Neutrophil (primary cell): ENCODE data around the gene DSN1.

ENCODE experiments used
- H3K27ac ChIP-seq: fragments of 200-600 bp; sonication (generic); 2 replicates; pipeline ENCODE4 v1.5.1; 2016; ENCODE audit warnings: mild to moderate bottlenecking, moderate library complexity
- H3K27me3 ChIP-seq: fragments of 200-600 bp; sonication (generic); 2 replicates; pipeline ENCODE4 v1.6.0; 2016; ENCODE audit warnings: mild to moderate bottlenecking
- H3K36me3 ChIP-seq: fragments of 200-600 bp; sonication (generic); 2 replicates; pipeline ENCODE4 v1.5.1; 2017
- H3K4me1 ChIP-seq, 2 experiments: fragments of 200-600 bp in 1 of 2; sonication (generic) in 1 of 2; 1 replicate in 1 of 2; 2 replicates in 1 of 2; pipeline versions ENCODE4 v1.5.1 to v1.6.1; 2013 to 2016; ENCODE audit warnings: low read depth in 1 of 2, low read length in 1 of 2, mild to moderate bottlenecking in 1 of 2, moderate library complexity in 1 of 2; ENCODE audit not compliant: control insufficient read depth in 1 of 2, insufficient read depth in 1 of 2
- H3K4me3 ChIP-seq, 2 experiments: fragments of 200-600 bp in 1 of 2; sonication (generic) in 1 of 2; 1 replicate in 1 of 2; 2 replicates in 1 of 2; pipeline ENCODE4 v1.5.1; 2013 to 2016; ENCODE audit warnings: low read depth in 1 of 2, low read length in 1 of 2, mild to moderate bottlenecking in 1 of 2, moderate library complexity in 1 of 2
- H3K9me3 ChIP-seq: fragments of 200-600 bp; sonication (generic); 2 replicates; pipeline ENCODE4 v1.5.1; 2016
- CTCF ChIP-seq: fragments of 200-600 bp; sonication (generic); IDR thresholded peaks from 2 replicates; pipeline ENCODE4 v1.5.1; 2016; ENCODE audit warnings: antibody characterized with exemption

The DSN1 gene

GRCh38 chr20:36812594-36813463 is 39.3 kb upstream of the DSN1 start:
- H3K27ac ChIP-seq, result no peak overlapping the region
- no peaks in the 10 kb centered on the region for H3K4me1 ChIP-seq
- TF ChIP-seq CTCF, result no peak
- H3K9me3 ChIP-seq, result no peaks in the 10 kb centered on the region
- H3K27me3 ChIP-seq, result no peaks in the 10 kb centered on the region
- no peaks in the 10 kb centered on the region for H3K36me3 ChIP-seq
- H3K4me3 ChIP-seq, result no peak overlapping the region

GRCh38 chr20:36808317-36809257 is 35.0 kb upstream of the DSN1 start:
- peak; percentile 79 for TF ChIP-seq CTCF
- Histone ChIP-seq H3K4me3 (no peak overlapping the region), H3K36me3 (no peaks in the 10 kb centered on the region), H3K27me3 (no peaks in the 10 kb centered on the region), H3K9me3 (no peaks in the 10 kb centered on the region), H3K4me1 (no peaks in the 10 kb centered on the region), H3K27ac (no peak overlapping the region)

- Histone ChIP-seq H3K4me3 (no peak overlapping the region), H3K4me1 (no peaks in the 10 kb centered on the region), H3K9me3 (no peaks in the 10 kb centered on the region), H3K36me3 (no peaks in the 10 kb centered on the region), H3K27me3 (no peaks in the 10 kb centered on the region), H3K27ac (no peak overlapping the region)
- TF ChIP-seq CTCF, result no peak
Observed at GRCh38 chr20:36806049-36806448, 32.5 kb upstream of the DSN1 start.

GRCh38 chr20:36805396-36805795 is 31.8 kb upstream of the DSN1 start:
- Histone ChIP-seq H3K4me3 (no peak overlapping the region), H3K9me3 (no peaks in the 10 kb centered on the region), H3K27ac (no peak overlapping the region), H3K27me3 (no peaks in the 10 kb centered on the region), H3K4me1 (no peaks in the 10 kb centered on the region), H3K36me3 (no peaks in the 10 kb centered on the region)
- TF ChIP-seq CTCF, result no peak

GRCh38 chr20:36804425-36804824 is 30.9 kb upstream of the DSN1 start:
- TF ChIP-seq CTCF, result no peak
- H3K27me3 ChIP-seq, result no peaks in the 10 kb centered on the region
- no peaks in the 10 kb centered on the region for H3K4me1 ChIP-seq
- no peaks in the 10 kb centered on the region for H3K9me3 ChIP-seq
- no peak overlapping the region for H3K4me3 ChIP-seq
- H3K36me3 ChIP-seq, result no peaks in the 10 kb centered on the region
- no peak overlapping the region for H3K27ac ChIP-seq
